ENCODE data around the gene IDI2. TPM values are rescaled to one million over a fixed set of nuclear protein-coding genes. Genes with fewer than 3 reads are reported as not detected.

Gene IDI2
- polyA plus RNA-seq, 1 donor (not counting 4 experiments of a cell fraction or from before 2014, with no cell fraction given) = not detected

DNA sequence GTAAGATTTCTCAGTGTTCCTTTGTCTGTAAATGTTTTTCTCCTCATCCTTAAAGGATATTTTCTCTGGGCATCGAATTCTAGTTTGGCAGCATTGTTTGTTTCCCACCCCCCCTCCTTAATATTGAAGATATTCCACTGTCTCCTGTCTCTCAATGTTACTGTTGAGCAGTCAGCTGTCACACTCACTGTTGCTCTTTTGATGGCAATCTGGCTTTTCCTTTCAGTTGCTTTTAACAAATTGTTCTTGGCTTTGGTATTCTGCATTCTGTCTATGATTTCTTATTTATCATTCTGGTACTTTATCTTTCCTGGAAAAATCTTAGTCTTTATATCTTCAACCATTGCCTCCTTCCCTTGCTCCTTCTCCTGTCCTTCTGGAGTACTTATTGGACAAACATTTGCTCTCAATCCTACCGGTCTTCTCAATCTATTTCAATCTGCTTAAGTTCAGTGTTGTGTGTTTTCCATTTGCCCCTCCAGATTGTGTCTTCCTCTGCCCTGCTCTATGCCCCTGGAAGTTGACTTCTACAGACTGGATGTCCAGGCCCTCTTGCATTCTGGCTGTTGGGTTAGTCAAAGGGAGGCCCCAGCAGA, 46.7 kb downstream of the IDI2 start:
- no peak for DNase-seq (ENCODE audit: low read depth, low spot score)
- Histone ChIP-seq H3K79me2 (ENCODE audit: control insufficient read depth, insufficient read depth, low read length) (no peaks in the 10 kb centered on the region), H3K36me3 (ENCODE audit: control insufficient read depth in 2 of 2, extremely low read depth in 1 of 2, insufficient read depth in 2 of 2, low read length in 2 of 2) (no peaks in the 10 kb centered on the region), H3K9ac (ENCODE audit: control insufficient read depth, extremely low read depth, insufficient read depth, low read length) (no peak overlapping the region), H2AFZ (ENCODE audit: control insufficient read depth, low read length) (no peak overlapping the region), H3K4me1 (ENCODE audit: control insufficient read depth, extremely low read depth, insufficient read depth, low read length) (peaks cover 2% of the 10 kb centered on the region), H4K20me1 (ENCODE audit: control insufficient read depth, extremely low read depth, insufficient read depth, low read length) (no peaks in the 10 kb centered on the region), H3K9me1 (ENCODE audit: control insufficient read depth, extremely low read depth, insufficient read depth, low read length) (no peaks in the 10 kb centered on the region), H3K27me3 (ENCODE audit: control insufficient read depth, extremely low read depth, insufficient read depth, low read length) (no peaks in the 10 kb centered on the region), H3K4me3 (ENCODE audit: control insufficient read depth in 2 of 3, extremely low read depth in 1 of 3, insufficient read depth in 2 of 3, low read depth in 1 of 3, low read length in 3 of 3) (no peak overlapping the region), H3K4me2 (ENCODE audit: control insufficient read depth, extremely low read depth, insufficient read depth, low read depth, low read length) (no peak overlapping the region), H3K9me3 (ENCODE audit: control insufficient read depth, low read depth, low read length) (peaks cover 14% of the 10 kb centered on the region), H3K27ac (ENCODE audit: control insufficient read depth, insufficient read depth, low read length) (no peak overlapping the region)
- dilution Hi-C loops (cut with MboI; ENCODE audit: extremely low pct_ligation_motif_present, low sequenced_read_pairs) = no loop called here
- TF ChIP-seq, protein P1, sequence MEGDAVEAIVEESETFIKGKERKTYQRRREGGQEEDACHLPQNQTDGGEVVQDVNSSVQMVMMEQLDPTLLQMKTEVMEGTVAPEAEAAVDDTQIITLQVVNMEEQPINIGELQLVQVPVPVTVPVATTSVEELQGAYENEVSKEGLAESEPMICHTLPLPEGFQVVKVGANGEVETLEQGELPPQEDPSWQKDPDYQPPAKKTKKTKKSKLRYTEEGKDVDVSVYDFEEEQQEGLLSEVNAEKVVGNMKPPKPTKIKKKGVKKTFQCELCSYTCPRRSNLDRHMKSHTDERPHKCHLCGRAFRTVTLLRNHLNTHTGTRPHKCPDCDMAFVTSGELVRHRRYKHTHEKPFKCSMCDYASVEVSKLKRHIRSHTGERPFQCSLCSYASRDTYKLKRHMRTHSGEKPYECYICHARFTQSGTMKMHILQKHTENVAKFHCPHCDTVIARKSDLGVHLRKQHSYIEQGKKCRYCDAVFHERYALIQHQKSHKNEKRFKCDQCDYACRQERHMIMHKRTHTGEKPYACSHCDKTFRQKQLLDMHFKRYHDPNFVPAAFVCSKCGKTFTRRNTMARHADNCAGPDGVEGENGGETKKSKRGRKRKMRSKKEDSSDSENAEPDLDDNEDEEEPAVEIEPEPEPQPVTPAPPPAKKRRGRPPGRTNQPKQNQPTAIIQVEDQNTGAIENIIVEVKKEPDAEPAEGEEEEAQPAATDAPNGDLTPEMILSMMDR (optimal IDR thresholded peaks at IDR 0.05 in 1 of 3, IDR thresholded peaks at IDR 0.05 in 1 of 3, conservative IDR thresholded peaks at IDR 0.05 in 1 of 3; ENCODE audit: extremely low read depth in 1 of 3, insufficient read depth in 2 of 3, low read length in 3 of 3) = no peak
- TF ChIP-seq EZH2 (IDR thresholded peaks at IDR 0.05; ENCODE audit: low read length) = no peak
- no peak for FAIRE-seq

GRCh38 chr10:976316-976715, 49.3 kb downstream of the IDI2 start:
- FAIRE-seq = no peak
- Histone ChIP-seq H3K4me1 (ENCODE audit: control insufficient read depth, extremely low read depth, insufficient read depth, low read length) (no peaks in the 10 kb centered on the region), H3K9me3 (ENCODE audit: control insufficient read depth, low read depth, low read length) (peaks cover 14% of the 10 kb centered on the region), H3K27ac (ENCODE audit: control insufficient read depth, insufficient read depth, low read length) (no peak overlapping the region), H3K4me2 (ENCODE audit: control insufficient read depth, extremely low read depth, insufficient read depth, low read depth, low read length) (no peak overlapping the region), H3K36me3 (ENCODE audit: control insufficient read depth in 2 of 2, extremely low read depth in 1 of 2, insufficient read depth in 2 of 2, low read length in 2 of 2) (no peaks in the 10 kb centered on the region), H2AFZ (ENCODE audit: control insufficient read depth, low read length) (no peak overlapping the region), H3K27me3 (ENCODE audit: control insufficient read depth, extremely low read depth, insufficient read depth, low read length) (no peaks in the 10 kb centered on the region), H3K9me1 (ENCODE audit: control insufficient read depth, extremely low read depth, insufficient read depth, low read length) (no peaks in the 10 kb centered on the region), H3K4me3 (ENCODE audit: control insufficient read depth in 2 of 3, extremely low read depth in 1 of 3, insufficient read depth in 2 of 3, low read depth in 1 of 3, low read length in 3 of 3) (no peak overlapping the region), H4K20me1 (ENCODE audit: control insufficient read depth, extremely low read depth, insufficient read depth, low read length) (no peaks in the 10 kb centered on the region), H3K79me2 (ENCODE audit: control insufficient read depth, insufficient read depth, low read length) (no peaks in the 10 kb centered on the region), H3K9ac (ENCODE audit: control insufficient read depth, extremely low read depth, insufficient read depth, low read length) (no peak overlapping the region)
- DNase-seq (ENCODE audit: low read depth, low spot score) = no peak
- TF ChIP-seq, protein P1 (optimal IDR thresholded peaks at IDR 0.05 in 1 of 3, IDR thresholded peaks at IDR 0.05 in 1 of 3, conservative IDR thresholded peaks at IDR 0.05 in 1 of 3; ENCODE audit: extremely low read depth in 1 of 3, insufficient read depth in 2 of 3, low read length in 3 of 3) = no peak
- TF ChIP-seq EZH2 (IDR thresholded peaks at IDR 0.05; ENCODE audit: low read length) = no peak
- dilution Hi-C loops (cut with MboI; ENCODE audit: extremely low pct_ligation_motif_present, low sequenced_read_pairs) = no loop called here
